ENCODE data around the gene ETV6. TPM values are rescaled to one million over a fixed set of nuclear protein-coding genes. Genes with fewer than 3 reads are reported as not detected.

Gene ETV6
- total RNA-seq, 6 experiments from 2014 or later = 14.6 to 20.5 (median 16.6) TPM

- TF ChIP-seq CTCF (IDR thresholded peaks at IDR 0.05) = no peak
- no peaks in the 10 kb centered on the region for H3K9me3 Mint-ChIP-seq
- no peak for DNase-seq
- H3K4me1 Mint-ChIP-seq (ENCODE audit: low read depth) = peaks cover 14% of the 10 kb centered on the region
- peaks cover 9% of the 10 kb centered on the region for H3K36me3 Mint-ChIP-seq (ENCODE audit: low read depth)
- H3K27ac Mint-ChIP-seq = no peak overlapping the region
- no peak overlapping the region for H3K4me3 Mint-ChIP-seq
- H3K27me3 Mint-ChIP-seq (ENCODE audit: insufficient read depth) = no peaks in the 10 kb centered on the region
Observed at GRCh38 chr12:11787933-11788849, 138.7 kb downstream of the ETV6 start.

- H3K9me3 Mint-ChIP-seq = no peaks in the 10 kb centered on the region
- H3K4me3 Mint-ChIP-seq = no peak overlapping the region; the same call in 1 of the 2 replicates
- peaks cover 65% of the 10 kb centered on the region for H3K4me1 Mint-ChIP-seq (ENCODE audit: low read depth)
- H3K36me3 Mint-ChIP-seq (ENCODE audit: low read depth) = peaks cover 5% of the 10 kb centered on the region; the same call in 1 of the 2 replicates
- no peak overlapping the region for H3K27ac Mint-ChIP-seq
- no peak for TF ChIP-seq CTCF (IDR thresholded peaks at IDR 0.05)
- no peak for DNase-seq
- no peaks in the 10 kb centered on the region for H3K27me3 Mint-ChIP-seq (ENCODE audit: insufficient read depth)
Observed at GRCh38 chr12:11793921-11794710, 144.6 kb downstream of the ETV6 start.

- H3K27me3 Mint-ChIP-seq (ENCODE audit: insufficient read depth) = no peaks in the 10 kb centered on the region
- no peak overlapping the region for H3K27ac Mint-ChIP-seq
- H3K9me3 Mint-ChIP-seq = no peaks in the 10 kb centered on the region
- TF ChIP-seq CTCF (IDR thresholded peaks at IDR 0.05) = no peak
- H3K4me1 Mint-ChIP-seq (ENCODE audit: low read depth) = peaks cover 66% of the 10 kb centered on the region
- DNase-seq = no peak
- no peak overlapping the region for H3K4me3 Mint-ChIP-seq
- H3K36me3 Mint-ChIP-seq (ENCODE audit: low read depth) = peaks cover 5% of the 10 kb centered on the region; the same call in 1 of the 2 replicates
Observed at GRCh38 chr12:11794751-11795150, 145.3 kb downstream of the ETV6 start.

GRCh38 chr12:11795192-11795912, 145.9 kb downstream of the ETV6 start:
- DNase-seq = no peak
- no peaks in the 10 kb centered on the region for H3K9me3 Mint-ChIP-seq
- peak overlapping the region; percentile 80 for H3K27ac Mint-ChIP-seq
- H3K4me3 Mint-ChIP-seq = peak overlapping the region; percentile 55; the same call in 1 of the 2 replicates
- no peak for TF ChIP-seq CTCF (IDR thresholded peaks at IDR 0.05)
- H3K27me3 Mint-ChIP-seq (ENCODE audit: insufficient read depth) = no peaks in the 10 kb centered on the region
- peaks cover 7% of the 10 kb centered on the region; the same call in 1 of the 2 replicates for H3K36me3 Mint-ChIP-seq (ENCODE audit: low read depth)
- H3K4me1 Mint-ChIP-seq (ENCODE audit: low read depth) = peaks cover 70% of the 10 kb centered on the region

- TF ChIP-seq CTCF (IDR thresholded peaks at IDR 0.05) = no peak
- DNase-seq = peak; percentile 72
- Mint-ChIP-seq H3K36me3 (ENCODE audit: low read depth) (peaks cover 9% of the 10 kb centered on the region; the same call in 1 of the 2 replicates), H3K27ac (peak overlapping the region; percentile 80), H3K4me3 (peak overlapping the region; percentile 55), H3K27me3 (ENCODE audit: insufficient read depth) (no peaks in the 10 kb centered on the region), H3K4me1 (ENCODE audit: low read depth) (peaks cover 73% of the 10 kb centered on the region), H3K9me3 (no peaks in the 10 kb centered on the region)
Observed at GRCh38 chr12:11795913-11796459, 146.5 kb downstream of the ETV6 start.

All from HFFc6 (cell line).